Measurements from ENCODE around the gene SPTSSB. TPM values are rescaled to one million over a fixed set of nuclear protein-coding genes. Genes with fewer than 3 reads are reported as not detected.

SPTSSB gene
- total RNA-seq, 1 donor from 2014 or later: not detected

DNA sequence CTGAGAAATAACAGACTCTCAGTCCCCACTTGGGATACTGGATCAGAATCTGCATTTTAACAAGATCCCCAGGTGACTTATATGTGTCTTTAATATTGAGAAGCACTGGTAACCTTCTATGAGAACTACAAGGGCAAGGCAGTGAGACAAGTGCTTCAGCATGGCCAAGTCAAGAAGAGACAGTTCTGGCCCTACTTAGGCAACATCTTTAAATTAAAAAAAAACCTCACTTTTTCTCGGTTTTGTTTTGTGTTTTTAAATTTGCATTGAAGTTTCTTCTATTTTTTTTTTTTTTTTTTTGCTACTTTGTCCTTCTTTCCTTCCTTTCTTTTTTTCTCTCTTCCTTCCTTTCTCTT, 42.5 kb upstream of the SPTSSB start:
- no peaks in the 10 kb centered on the region for H3K27me3 ChIP-seq
- intact Hi-C loops (cut with DNase I): loop anchor here (5.0 to 10.0 kb wide), 2 partner anchors 309 to 612 kb away; partner anchors contain the start of gene B3GALNT1
- no peak for DNase-seq (ENCODE audit: low spot score in 2 of 2)
- TF ChIP-seq, protein P1, sequence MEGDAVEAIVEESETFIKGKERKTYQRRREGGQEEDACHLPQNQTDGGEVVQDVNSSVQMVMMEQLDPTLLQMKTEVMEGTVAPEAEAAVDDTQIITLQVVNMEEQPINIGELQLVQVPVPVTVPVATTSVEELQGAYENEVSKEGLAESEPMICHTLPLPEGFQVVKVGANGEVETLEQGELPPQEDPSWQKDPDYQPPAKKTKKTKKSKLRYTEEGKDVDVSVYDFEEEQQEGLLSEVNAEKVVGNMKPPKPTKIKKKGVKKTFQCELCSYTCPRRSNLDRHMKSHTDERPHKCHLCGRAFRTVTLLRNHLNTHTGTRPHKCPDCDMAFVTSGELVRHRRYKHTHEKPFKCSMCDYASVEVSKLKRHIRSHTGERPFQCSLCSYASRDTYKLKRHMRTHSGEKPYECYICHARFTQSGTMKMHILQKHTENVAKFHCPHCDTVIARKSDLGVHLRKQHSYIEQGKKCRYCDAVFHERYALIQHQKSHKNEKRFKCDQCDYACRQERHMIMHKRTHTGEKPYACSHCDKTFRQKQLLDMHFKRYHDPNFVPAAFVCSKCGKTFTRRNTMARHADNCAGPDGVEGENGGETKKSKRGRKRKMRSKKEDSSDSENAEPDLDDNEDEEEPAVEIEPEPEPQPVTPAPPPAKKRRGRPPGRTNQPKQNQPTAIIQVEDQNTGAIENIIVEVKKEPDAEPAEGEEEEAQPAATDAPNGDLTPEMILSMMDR (IDR thresholded peaks at IDR 0.05): no peak
- no peaks in the 10 kb centered on the region for H3K36me3 ChIP-seq
- peaks cover 2 to 13% of the 10 kb centered on the region in 2 donors for H3K4me1 ChIP-seq
- no peak overlapping the region for H3K27ac ChIP-seq
- H3K9me3 ChIP-seq: no peaks in the 10 kb centered on the region
- no peak overlapping the region for H3K4me3 ChIP-seq

DNA sequence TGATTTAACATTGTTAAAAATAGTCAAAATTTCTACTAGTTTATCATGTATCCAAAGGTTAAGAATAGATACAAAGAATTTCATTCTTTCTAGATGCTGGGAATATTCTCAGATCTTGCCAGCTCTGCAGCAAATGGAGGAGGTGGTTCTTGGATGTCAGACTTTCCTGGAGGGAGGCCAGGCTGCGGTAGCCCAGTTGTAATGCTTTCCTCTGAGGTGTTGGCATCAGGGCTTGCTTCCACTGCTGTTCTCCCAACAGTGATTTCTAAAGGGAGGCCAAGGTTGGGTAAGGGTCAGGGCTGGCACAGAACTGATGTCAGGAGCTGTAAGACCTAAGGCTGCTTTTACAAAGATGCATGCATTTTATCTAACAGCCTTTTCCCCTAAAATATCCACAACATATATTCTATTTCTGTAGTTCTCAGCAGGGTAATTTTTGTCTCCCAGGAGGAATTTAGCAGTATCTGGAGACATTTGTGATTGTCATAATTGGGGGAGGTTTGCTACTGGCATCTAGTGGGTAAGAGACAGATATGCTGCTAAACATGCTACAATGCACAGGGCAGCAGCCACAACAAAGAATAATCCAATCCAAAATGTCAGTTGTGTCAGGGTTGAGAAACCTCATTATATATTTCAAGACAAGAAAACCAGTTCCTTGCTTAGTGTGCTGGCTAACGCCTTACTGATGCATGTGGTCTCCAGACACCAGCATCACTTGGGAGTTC, 42.0 kb upstream of the SPTSSB start:
- Histone ChIP-seq H3K27ac (peak overlapping the region in 1 of 2 donors; percentile 1), H3K27me3 (no peaks in the 10 kb centered on the region), H3K4me3 (no peak overlapping the region), H3K36me3 (no peaks in the 10 kb centered on the region), H3K9me3 (no peaks in the 10 kb centered on the region), H3K4me1 (peaks cover 2 to 13% of the 10 kb centered on the region in 2 donors)
- TF ChIP-seq, protein P1 (IDR thresholded peaks at IDR 0.05): no peak
- DNase-seq (ENCODE audit: low spot score in 2 of 2): peak in 1 of 2 donors; percentile 73
- intact Hi-C loops (cut with DNase I): loop anchor here (5.0 to 10.0 kb wide), 2 partner anchors 308 to 611 kb away; partner anchors contain the start of gene B3GALNT1

DNA sequence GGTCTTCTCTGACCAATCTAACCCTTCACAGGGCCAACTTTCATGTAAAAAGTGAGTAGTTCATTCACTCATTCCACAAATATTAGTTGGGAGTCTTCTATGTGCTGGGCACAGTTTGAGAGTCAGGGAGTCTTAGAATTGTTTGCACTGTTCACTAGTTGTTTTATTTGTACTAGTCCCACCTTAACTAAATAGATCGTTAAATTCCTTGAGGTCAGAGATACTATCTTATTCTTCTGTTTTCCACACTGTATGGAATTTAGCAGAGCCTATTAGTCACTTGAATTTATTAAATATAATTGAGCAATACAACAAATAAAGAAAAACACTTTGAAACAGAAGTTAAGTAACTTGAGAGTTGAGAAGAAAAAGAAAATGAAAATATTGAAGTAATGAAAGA, 40.8 kb upstream of the SPTSSB start:
- Histone ChIP-seq H3K27me3 (no peaks in the 10 kb centered on the region), H3K4me1 (peaks cover 2 to 13% of the 10 kb centered on the region in 2 donors), H3K27ac (no peak overlapping the region), H3K36me3 (no peaks in the 10 kb centered on the region), H3K9me3 (no peaks in the 10 kb centered on the region), H3K4me3 (no peak overlapping the region)
- TF ChIP-seq, protein P1 (IDR thresholded peaks at IDR 0.05): no peak
- no peak for DNase-seq (ENCODE audit: low spot score in 2 of 2)
- intact Hi-C loops (cut with DNase I): loop anchor here (5.0 to 10.0 kb wide), 2 partner anchors 307 to 610 kb away; partner anchors contain the start of gene B3GALNT1

DNA sequence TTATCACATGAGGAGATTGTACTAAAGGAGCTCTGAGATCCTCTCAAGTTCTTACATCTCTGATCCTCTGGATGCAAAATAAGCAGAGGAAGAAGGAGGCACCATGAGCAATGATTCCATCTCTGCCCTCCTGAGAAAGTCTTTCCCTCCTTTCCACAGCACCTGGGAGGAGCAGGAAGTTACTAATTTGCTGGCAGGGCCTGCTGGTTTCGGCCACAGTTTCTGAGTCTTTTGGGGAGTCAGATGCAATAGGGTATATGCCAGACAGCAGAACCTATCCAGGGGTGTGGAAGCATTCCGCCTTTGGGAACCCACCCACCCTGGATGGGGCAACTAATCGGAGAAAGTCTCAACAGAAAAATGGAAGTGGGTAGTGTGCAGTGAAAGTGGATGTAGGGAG, 38.5 kb upstream of the SPTSSB start:
- DNase-seq (ENCODE audit: low spot score in 2 of 2): no peak
- intact Hi-C loops (cut with DNase I): loop anchor here (5.0 to 10.0 kb wide), 3 partner anchors 138 to 608 kb away; partner anchors contain the start of gene B3GALNT1
- H3K36me3 ChIP-seq: no peaks in the 10 kb centered on the region
- TF ChIP-seq, protein P1 (IDR thresholded peaks at IDR 0.05): no peak
- H3K4me3 ChIP-seq: no peak overlapping the region
- no peaks in the 10 kb centered on the region for H3K27me3 ChIP-seq
- no peak overlapping the region for H3K27ac ChIP-seq
- H3K4me1 ChIP-seq: peaks cover 0 to 8% of the 10 kb centered on the region in 2 donors
- H3K9me3 ChIP-seq: no peaks in the 10 kb centered on the region

DNA sequence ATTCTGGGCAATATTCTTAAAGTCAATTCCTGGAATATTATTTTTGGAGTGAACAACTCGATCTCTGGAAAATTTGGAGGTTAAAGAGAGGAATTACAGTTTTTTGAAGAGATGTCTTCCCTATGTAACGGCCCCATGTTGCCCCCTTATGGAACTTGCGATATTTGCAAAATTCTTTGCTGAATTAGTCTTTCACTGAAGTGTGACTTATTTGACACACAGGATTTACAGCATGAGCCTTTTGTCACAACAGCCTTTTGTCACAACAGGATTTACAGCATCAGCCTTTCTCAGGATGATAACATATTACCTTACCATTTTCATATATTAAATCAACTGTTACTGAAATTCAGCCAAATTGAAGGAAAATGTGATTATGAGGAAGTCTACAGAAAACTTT, 37.8 kb upstream of the SPTSSB start:
- H3K27ac ChIP-seq: no peak overlapping the region
- TF ChIP-seq, protein P1 (IDR thresholded peaks at IDR 0.05): peak; percentile 14 to 50 (median 34)
- H3K4me3 ChIP-seq: no peak overlapping the region
- H3K27me3 ChIP-seq: no peaks in the 10 kb centered on the region
- H3K4me1 ChIP-seq: peaks cover 0 to 8% of the 10 kb centered on the region in 2 donors
- no peaks in the 10 kb centered on the region for H3K36me3 ChIP-seq
- no peaks in the 10 kb centered on the region for H3K9me3 ChIP-seq
- no peak for DNase-seq (ENCODE audit: low spot score in 2 of 2)
- intact Hi-C loops (cut with DNase I): loop anchor here (5.0 kb wide), 1 partner anchor 137 kb away; no protein-coding TSS in a partner anchor

Data from ascending aorta (tissue), 2 donors.